ENCODE data around the gene GDPD3.

Gene GDPD3

DNA sequence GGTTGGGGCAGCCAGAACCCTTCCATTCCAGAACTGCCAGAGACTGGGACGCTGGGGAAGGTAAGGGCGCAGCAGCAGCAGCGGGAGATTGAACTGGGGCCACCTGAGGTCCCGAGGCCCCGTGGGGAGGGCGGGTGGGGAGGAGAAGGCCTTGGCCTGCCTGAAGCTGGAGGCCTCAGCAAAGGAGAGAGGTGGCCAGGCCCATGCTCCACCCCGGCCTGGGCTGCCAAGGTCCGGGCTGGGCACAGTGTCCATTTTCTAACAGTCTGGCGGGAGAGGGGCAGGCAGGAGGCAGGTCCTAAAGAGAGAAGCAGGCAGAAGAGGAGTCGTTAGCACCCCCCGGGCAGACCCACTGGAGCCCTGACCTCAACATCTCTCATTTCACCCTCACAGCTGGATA is 1.1 kb upstream of the GDPD3 start:
- H3K79me2 ChIP-seq (ENCODE audit: control insufficient read depth, low read length) = no peaks in the 10 kb centered on the region
- H4K20me1 ChIP-seq (ENCODE audit: control insufficient read depth, insufficient read depth, low read depth, low read length) = no peaks in the 10 kb centered on the region
- no peaks in the 10 kb centered on the region for H3K27me3 ChIP-seq (ENCODE audit: control insufficient read depth, low read length)
- peaks cover 23% of the 10 kb centered on the region for H3K36me3 ChIP-seq (ENCODE audit: control insufficient read depth, low read length)
- no peak overlapping the region for H3K27ac ChIP-seq (ENCODE audit: low read depth, low read length)
- H3F3A ChIP-seq (ENCODE audit: control insufficient read depth, insufficient read depth) = 0 out of 2 replicates have a peak, but pooled peaks cover 2% of the 10 kb centered on the region
- H3K9me2 ChIP-seq (replicated peaks; ENCODE audit: control insufficient read depth, low read length) = no peaks in the 10 kb centered on the region
- TF ChIP-seq, protein P1, sequence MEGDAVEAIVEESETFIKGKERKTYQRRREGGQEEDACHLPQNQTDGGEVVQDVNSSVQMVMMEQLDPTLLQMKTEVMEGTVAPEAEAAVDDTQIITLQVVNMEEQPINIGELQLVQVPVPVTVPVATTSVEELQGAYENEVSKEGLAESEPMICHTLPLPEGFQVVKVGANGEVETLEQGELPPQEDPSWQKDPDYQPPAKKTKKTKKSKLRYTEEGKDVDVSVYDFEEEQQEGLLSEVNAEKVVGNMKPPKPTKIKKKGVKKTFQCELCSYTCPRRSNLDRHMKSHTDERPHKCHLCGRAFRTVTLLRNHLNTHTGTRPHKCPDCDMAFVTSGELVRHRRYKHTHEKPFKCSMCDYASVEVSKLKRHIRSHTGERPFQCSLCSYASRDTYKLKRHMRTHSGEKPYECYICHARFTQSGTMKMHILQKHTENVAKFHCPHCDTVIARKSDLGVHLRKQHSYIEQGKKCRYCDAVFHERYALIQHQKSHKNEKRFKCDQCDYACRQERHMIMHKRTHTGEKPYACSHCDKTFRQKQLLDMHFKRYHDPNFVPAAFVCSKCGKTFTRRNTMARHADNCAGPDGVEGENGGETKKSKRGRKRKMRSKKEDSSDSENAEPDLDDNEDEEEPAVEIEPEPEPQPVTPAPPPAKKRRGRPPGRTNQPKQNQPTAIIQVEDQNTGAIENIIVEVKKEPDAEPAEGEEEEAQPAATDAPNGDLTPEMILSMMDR (IDR thresholded peaks at IDR 0.05; ENCODE audit: low read depth, low read length, poor library complexity, severe bottlenecking) = no peak
- no peak for TF ChIP-seq EZH2phosphoT487 (IDR thresholded peaks at IDR 0.05; ENCODE audit: borderline replicate concordance, low read length)
- peaks cover 22% of the 10 kb centered on the region for H3K4me1 ChIP-seq (ENCODE audit: control insufficient read depth, low read length)
- no peaks in the 10 kb centered on the region for H3K9me3 ChIP-seq (ENCODE audit: control insufficient read depth, insufficient read depth, low read length)
- no peak overlapping the region for H3K4me3 ChIP-seq (ENCODE audit: low read length)
- no peak overlapping the region for H3K4me2 ChIP-seq (ENCODE audit: low read length)

DNA sequence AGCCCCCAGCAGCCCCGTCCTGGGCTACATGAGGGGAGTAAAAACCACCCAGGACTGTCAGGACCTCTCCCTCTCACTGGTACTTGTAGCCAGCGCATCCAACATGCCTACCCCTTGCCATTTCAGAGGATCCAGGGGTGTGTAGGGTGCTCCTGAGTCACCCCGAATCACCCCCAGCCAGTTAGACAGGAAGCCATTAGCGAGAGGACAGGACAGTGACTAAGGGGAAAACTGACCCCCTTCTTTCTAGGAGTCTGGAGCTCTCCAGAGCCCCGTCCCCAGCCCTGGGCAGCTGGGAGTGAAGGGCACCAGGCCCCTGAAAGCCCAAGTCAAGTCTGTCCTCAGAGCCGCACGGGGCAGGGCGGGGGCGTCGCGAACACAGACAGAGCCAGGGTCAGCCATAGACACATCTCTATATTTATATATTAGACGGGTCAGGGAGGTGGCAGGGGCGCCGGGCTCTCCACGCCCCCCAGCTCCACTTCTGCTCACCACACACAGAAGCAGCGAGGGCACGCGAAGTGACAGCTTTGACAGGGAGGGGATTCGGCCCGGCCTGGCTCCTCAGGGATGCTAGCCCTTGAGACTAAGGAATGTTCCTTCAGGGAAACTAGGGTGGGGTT is 485 bp upstream of the GDPD3 start:
- Histone ChIP-seq H3K9me2 (replicated peaks; ENCODE audit: control insufficient read depth, low read length) (no peaks in the 10 kb centered on the region), H3K4me1 (ENCODE audit: control insufficient read depth, low read length) (peaks cover 22% of the 10 kb centered on the region), H3K27me3 (ENCODE audit: control insufficient read depth, low read length) (no peaks in the 10 kb centered on the region), H3K4me3 (ENCODE audit: low read length) (no peak overlapping the region), H3K9me3 (ENCODE audit: control insufficient read depth, insufficient read depth, low read length) (no peaks in the 10 kb centered on the region), H3K36me3 (ENCODE audit: control insufficient read depth, low read length) (peaks cover 20% of the 10 kb centered on the region), H4K20me1 (ENCODE audit: control insufficient read depth, insufficient read depth, low read depth, low read length) (no peaks in the 10 kb centered on the region), H3K79me2 (ENCODE audit: control insufficient read depth, low read length) (no peaks in the 10 kb centered on the region), H3F3A (ENCODE audit: control insufficient read depth, insufficient read depth) (no peaks in the 10 kb centered on the region), H3K27ac (ENCODE audit: low read depth, low read length) (no peak overlapping the region), H3K4me2 (ENCODE audit: low read length) (no peak overlapping the region)
- TF ChIP-seq, protein P1 (IDR thresholded peaks at IDR 0.05; ENCODE audit: low read depth, low read length, poor library complexity, severe bottlenecking) = no peak
- no peak for TF ChIP-seq EZH2phosphoT487 (IDR thresholded peaks at IDR 0.05; ENCODE audit: borderline replicate concordance, low read length)

DNA sequence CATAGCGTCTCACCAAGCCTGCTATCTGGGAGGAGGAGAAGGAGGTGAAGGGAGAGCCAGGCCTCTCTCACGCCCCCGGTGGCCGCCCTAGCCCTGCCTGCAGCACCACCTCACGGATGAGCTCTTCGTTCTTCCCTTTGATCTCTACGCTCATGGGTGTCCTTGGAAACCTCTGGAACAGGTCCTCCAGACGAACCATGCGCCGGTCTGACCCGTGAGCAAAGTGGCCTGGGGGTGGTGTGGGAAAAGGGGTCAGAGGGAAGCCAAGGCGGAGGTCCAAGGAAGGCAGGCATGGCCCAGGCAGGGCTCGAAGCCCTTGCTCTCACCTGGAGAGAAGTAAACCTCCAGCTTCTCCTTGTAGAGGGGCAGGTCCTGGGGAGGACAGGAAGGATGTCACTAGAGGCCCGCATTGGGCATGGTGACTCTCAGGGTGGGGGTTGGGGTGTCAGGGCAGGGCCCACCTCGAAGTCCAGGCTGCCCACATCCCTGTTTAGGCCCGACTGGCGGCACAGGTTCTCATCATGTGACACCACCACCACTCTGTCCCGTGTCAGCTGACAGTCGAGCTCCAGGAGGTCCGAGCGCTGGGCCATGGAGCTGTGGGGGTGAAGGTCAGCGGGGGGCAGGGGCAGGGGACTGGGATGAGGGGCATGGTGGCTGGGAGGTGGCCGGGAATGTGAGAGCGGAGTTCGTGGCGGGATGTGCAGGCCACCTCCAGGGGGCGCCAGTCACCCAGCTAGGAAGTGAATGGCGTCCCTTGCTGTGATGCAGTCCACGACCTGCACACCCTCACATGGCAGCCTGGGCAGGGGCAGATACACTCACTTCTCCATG is 923 bp downstream of the GDPD3 start:
- no peak for TF ChIP-seq EZH2phosphoT487 (IDR thresholded peaks at IDR 0.05; ENCODE audit: borderline replicate concordance, low read length)
- TF ChIP-seq, protein P1 (IDR thresholded peaks at IDR 0.05; ENCODE audit: low read depth, low read length, poor library complexity, severe bottlenecking) = peak; percentile 92
- Histone ChIP-seq H3K4me3 (ENCODE audit: low read length) (no peak overlapping the region), H3F3A (ENCODE audit: control insufficient read depth, insufficient read depth) (no peaks in the 10 kb centered on the region), H3K79me2 (ENCODE audit: control insufficient read depth, low read length) (no peaks in the 10 kb centered on the region), H3K4me2 (ENCODE audit: low read length) (peak overlapping the region; percentile 21; the same call in 1 of the 2 replicates), H4K20me1 (ENCODE audit: control insufficient read depth, insufficient read depth, low read depth, low read length) (no peaks in the 10 kb centered on the region), H3K27me3 (ENCODE audit: control insufficient read depth, low read length) (no peaks in the 10 kb centered on the region), H3K9me2 (replicated peaks; ENCODE audit: control insufficient read depth, low read length) (no peaks in the 10 kb centered on the region), H3K36me3 (ENCODE audit: control insufficient read depth, low read length) (peaks cover 12% of the 10 kb centered on the region), H3K4me1 (ENCODE audit: control insufficient read depth, low read length) (peaks cover 22% of the 10 kb centered on the region), H3K27ac (ENCODE audit: low read depth, low read length) (no peak overlapping the region), H3K9me3 (ENCODE audit: control insufficient read depth, insufficient read depth, low read length) (no peaks in the 10 kb centered on the region)
